ENCODE data around the gene UGT1A5.

DNA sequence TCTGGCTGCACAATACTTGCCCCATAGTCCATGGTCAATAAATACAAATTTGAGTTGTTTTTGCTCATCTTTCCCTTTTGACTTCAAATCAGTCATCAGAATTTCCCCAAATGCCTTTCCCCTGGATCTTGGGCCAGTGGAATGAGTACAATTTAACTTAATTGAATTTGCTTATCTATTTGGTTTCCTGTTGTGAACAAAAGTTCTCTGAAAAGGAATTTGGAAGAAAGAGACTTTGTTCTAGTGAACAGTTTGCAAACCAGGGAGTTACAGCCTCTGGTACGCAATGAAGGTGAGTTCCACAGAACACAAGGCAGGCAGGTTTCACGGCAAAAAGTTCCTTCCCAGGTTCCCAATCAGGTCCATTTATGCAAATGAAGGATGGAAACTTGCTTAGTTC lies 46.1 kb downstream of the UGT1A5 start:
- no peak for TF ChIP-seq EZH2 (IDR thresholded peaks at IDR 0.05; ENCODE audit: low read depth, unreplicated experiment)
- TF ChIP-seq POLR2AphosphoS5 (IDR thresholded peaks at IDR 0.05; ENCODE audit: low read depth) = no peak
- TF ChIP-seq, protein P1, sequence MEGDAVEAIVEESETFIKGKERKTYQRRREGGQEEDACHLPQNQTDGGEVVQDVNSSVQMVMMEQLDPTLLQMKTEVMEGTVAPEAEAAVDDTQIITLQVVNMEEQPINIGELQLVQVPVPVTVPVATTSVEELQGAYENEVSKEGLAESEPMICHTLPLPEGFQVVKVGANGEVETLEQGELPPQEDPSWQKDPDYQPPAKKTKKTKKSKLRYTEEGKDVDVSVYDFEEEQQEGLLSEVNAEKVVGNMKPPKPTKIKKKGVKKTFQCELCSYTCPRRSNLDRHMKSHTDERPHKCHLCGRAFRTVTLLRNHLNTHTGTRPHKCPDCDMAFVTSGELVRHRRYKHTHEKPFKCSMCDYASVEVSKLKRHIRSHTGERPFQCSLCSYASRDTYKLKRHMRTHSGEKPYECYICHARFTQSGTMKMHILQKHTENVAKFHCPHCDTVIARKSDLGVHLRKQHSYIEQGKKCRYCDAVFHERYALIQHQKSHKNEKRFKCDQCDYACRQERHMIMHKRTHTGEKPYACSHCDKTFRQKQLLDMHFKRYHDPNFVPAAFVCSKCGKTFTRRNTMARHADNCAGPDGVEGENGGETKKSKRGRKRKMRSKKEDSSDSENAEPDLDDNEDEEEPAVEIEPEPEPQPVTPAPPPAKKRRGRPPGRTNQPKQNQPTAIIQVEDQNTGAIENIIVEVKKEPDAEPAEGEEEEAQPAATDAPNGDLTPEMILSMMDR (conservative IDR thresholded peaks at IDR 0.05; ENCODE audit: low read depth in 2 of 2) = no peak
- TF ChIP-seq JUNB (IDR thresholded peaks at IDR 0.05; ENCODE audit: unreplicated experiment) = no peak

All from GM23338 (cell line).